GM21367 (cell line): ENCODE data around the gene RBM18.

Experiments
- ATAC-seq: cut with Tn5 transposase; IDR thresholded peaks from one replicate; pipeline ENCODE4 v1.9.1; 2021; ENCODE audit not compliant: unreplicated experiment

Gene RBM18

GRCh38 chr9:122206118-122207046, 58.3 kb downstream of the RBM18 start:
- no peak for ATAC-seq

- ATAC-seq = no peak
These were observed 59.5 kb downstream of the RBM18 start for GRCh38 chr9:122205176-122205575.

- ATAC-seq = no peak
These were observed 60.1 kb downstream of the RBM18 start for GRCh38 chr9:122204491-122204890.

GRCh38 chr9:122204055-122204454, 60.6 kb downstream of the RBM18 start:
- no peak for ATAC-seq

- ATAC-seq = no peak
These were observed 62.5 kb downstream of the RBM18 start for GRCh38 chr9:122202111-122202510.

- ATAC-seq = no peak
These were observed 63.0 kb downstream of the RBM18 start for GRCh38 chr9:122201641-122202040.

GRCh38 chr9:122200960-122201595, 63.6 kb downstream of the RBM18 start:
- no peak for ATAC-seq

- no peak for ATAC-seq
These were observed 66.8 kb downstream of the RBM18 start for GRCh38 chr9:122197882-122198281.

GRCh38 chr9:122197426-122197825, 67.2 kb downstream of the RBM18 start:
- no peak for ATAC-seq

- no peak for ATAC-seq
These were observed 68.8 kb downstream of the RBM18 start for GRCh38 chr9:122195875-122196274.

- ATAC-seq = no peak
These were observed 71.0 kb downstream of the RBM18 start for GRCh38 chr9:122193651-122194050.

GRCh38 chr9:122192914-122193525, 71.6 kb downstream of the RBM18 start:
- ATAC-seq = no peak

- ATAC-seq = no peak
These were observed 72.3 kb downstream of the RBM18 start for GRCh38 chr9:122192261-122192875.

- no peak for ATAC-seq
These were observed 73.1 kb downstream of the RBM18 start for GRCh38 chr9:122191584-122191983.

GRCh38 chr9:122190597-122191381, 73.9 kb downstream of the RBM18 start:
- no peak for ATAC-seq

- no peak for ATAC-seq
These were observed 76.3 kb downstream of the RBM18 start for GRCh38 chr9:122188369-122188768.
